CD4-positive, alpha-beta T cell (primary cell): ENCODE results near the gene BOD1. TPM values are rescaled to one million over a fixed set of nuclear protein-coding genes. Genes with fewer than 3 reads are reported as not detected.

Experiments
- ATAC-seq: fragments of 200-7000 bp; cut with Tn5 transposase; one replicate; pipeline ENCODE4 v1.10.0; 2022; ENCODE audit warnings: mild to moderate bottlenecking; ENCODE audit not compliant: poor library complexity
- CTCF ChIA-PET: fragments of 350-600 bp; sonication (Branson Sonifier 250); formaldehyde crosslinking; loops from one replicate; lab custom pipeline; 2021; ENCODE audit warnings: antibody characterized with exemption, inconsistent platforms; lab: Charles Lee
- POLR2A ChIA-PET: fragments of 350-600 bp; sonication (Branson Sonifier 250); formaldehyde crosslinking; loops from one replicate; lab custom pipeline; 2021; ENCODE audit warnings: antibody characterized with exemption, inconsistent platforms; lab: Charles Lee
- DNase-seq, 14 experiments: peaks; one replicate each; pipeline ENCODE4 v3.0.0-alpha.2; 2013 to 2020; ENCODE audit warnings: mixed read lengths in 2 of 14
- H3K27ac ChIP-seq, 2 donors: one replicate each; pipeline versions ENCODE4 v1.5.1 to v1.7.0; 2013; ENCODE audit warnings: low read length in 2 of 2, low read depth in 1 of 2, mild to moderate bottlenecking in 1 of 2
- H3K27me3 ChIP-seq, 2 experiments: 1 replicate in 1 of 2; 2 replicates in 1 of 2; pipeline versions ENCODE4 v1.6.1 to v1.7.0; 2013; ENCODE audit warnings: low read length in 2 of 2, control low read depth in 1 of 2, mild to moderate bottlenecking in 1 of 2, moderate library complexity in 1 of 2; ENCODE audit not compliant: insufficient read depth in 2 of 2, control insufficient read depth in 1 of 2
- H3K36me3 ChIP-seq: one replicate; pipeline ENCODE4 v1.6.1; 2013; ENCODE audit warnings: low read length, control low read depth; ENCODE audit not compliant: insufficient read depth
- H3K4me1 ChIP-seq: one replicate; pipeline ENCODE4 v1.6.1; 2013; ENCODE audit warnings: low read length, control low read depth; ENCODE audit not compliant: insufficient read depth
- H3K4me3 ChIP-seq: one replicate; pipeline ENCODE4 v1.5.1; 2013; ENCODE audit warnings: mild to moderate bottlenecking, low read length, moderate library complexity
- H3K9me3 ChIP-seq, 2 experiments: 1 replicate in 1 of 2; 2 replicates in 1 of 2; pipeline versions ENCODE4 v1.6.1 to v1.7.0; 2013; ENCODE audit warnings: low read length in 2 of 2, mild to moderate bottlenecking in 2 of 2, control low read depth in 1 of 2, moderate library complexity in 1 of 2; ENCODE audit not compliant: control insufficient read depth in 1 of 2, insufficient read depth in 1 of 2
- H3K27ac Mint-ChIP-seq: one replicate; pipeline ENCODE4 v1.8.0; 2020; ENCODE audit warnings: mixed read lengths
- H3K27me3 Mint-ChIP-seq: one replicate; pipeline ENCODE4 v1.8.0; 2021; ENCODE audit warnings: mixed read lengths
- H3K36me3 Mint-ChIP-seq: one replicate; pipeline ENCODE4 v1.8.0; 2021; ENCODE audit warnings: low read depth, mixed read lengths
- H3K4me1 Mint-ChIP-seq: one replicate; pipeline ENCODE4 v1.8.0; 2021; ENCODE audit warnings: low read depth, mixed read lengths
- H3K4me3 Mint-ChIP-seq: one replicate; pipeline ENCODE4 v1.8.0; 2020; ENCODE audit warnings: mild to moderate bottlenecking, mixed read lengths
- H3K9me3 Mint-ChIP-seq: one replicate; pipeline ENCODE4 v1.8.0; 2020; ENCODE audit warnings: mixed read lengths
- intact Hi-C, 2 experiments: fragments of 100-400 bp; cut with DNase I in 1 of 2; cut with micrococcal nuclease in 1 of 2; formaldehyde crosslinking; loops; one replicate each; pipeline versions ENCODE4 v1.15.1 to v1.9.0; 2023 to 2025; cut with DNase I, micrococcal nuclease
- total RNA-seq, 174 experiments: library from RNA in 2 of 174; stranded (reverse) in 2 of 174; gene quantifications; one replicate each; pipeline ENCODE4 v1.2.3 and lab custom pipeline; 2021 to 2026
- TF ChIP-seq, protein P1 (sequence below): fragments of 200-600 bp; IDR thresholded peaks from one replicate; pipeline ENCODE4 v1.8.0; 2022; ENCODE audit warnings: antibody characterized with exemption, mild to moderate bottlenecking

The BOD1 gene
- total RNA-seq, 2 experiments from 2014 or later = 20.6 to 20.9 TPM

DNA sequence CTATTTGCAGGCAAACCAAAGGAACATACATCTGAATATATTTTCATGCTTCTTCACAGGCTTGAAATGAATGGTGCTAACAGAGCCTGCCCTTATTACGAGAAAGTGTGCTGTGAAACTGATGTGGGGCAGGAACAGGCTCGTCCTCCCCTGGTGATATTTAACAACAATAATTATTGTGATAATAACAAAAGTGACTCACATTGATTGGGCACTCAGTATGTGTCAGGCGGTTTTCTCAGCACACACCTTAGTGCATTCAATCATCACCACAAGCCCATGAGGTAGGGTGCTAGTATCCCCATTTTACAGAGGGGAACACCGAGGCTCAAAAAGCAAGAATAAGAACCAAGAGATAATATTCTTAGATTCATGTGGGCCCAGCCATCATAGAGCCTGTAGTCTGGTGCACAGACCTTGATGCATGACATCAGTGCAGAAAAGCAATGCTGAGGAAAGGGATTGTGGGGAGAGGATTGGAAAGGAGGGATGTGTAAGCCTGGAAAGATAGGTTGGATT, 18.1 kb upstream of the BOD1 start:
- H3K4me3 Mint-ChIP-seq = no peak overlapping the region

DNA sequence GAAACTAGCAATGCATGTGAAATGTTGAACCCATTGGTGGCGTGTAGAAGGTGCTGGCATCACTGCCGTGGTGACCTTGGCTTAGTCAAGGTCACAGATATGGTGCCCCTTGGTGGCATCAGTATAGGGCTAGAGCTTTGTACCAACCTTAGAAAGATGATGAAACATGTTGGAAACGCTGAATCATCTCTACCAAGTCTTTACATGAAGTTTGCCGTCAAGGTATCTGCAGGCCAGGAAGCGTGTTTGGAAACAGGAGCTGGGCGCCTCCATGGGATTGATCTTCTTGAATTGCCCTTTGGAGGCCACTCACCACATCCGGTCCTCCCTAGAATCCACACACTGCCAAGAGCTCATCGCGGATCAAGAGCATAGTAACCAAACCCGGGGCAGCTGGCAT, 16.9 kb upstream of the BOD1 start:
- ChIA-PET CTCF (no interaction called here), POLR2A (no interaction called here)
- Mint-ChIP-seq H3K27me3 (peaks cover 4% of the 10 kb centered on the region), H3K4me1 (no peaks in the 10 kb centered on the region), H3K36me3 (no peaks in the 10 kb centered on the region), H3K27ac (no peak overlapping the region), H3K9me3 (no peaks in the 10 kb centered on the region), H3K4me3 (no peak overlapping the region)
- H3K27me3 ChIP-seq = no peaks in the 10 kb centered on the region
- no peak overlapping the region for H3K27ac ChIP-seq
- intact Hi-C loops = no loop called here
- TF ChIP-seq, protein P1, sequence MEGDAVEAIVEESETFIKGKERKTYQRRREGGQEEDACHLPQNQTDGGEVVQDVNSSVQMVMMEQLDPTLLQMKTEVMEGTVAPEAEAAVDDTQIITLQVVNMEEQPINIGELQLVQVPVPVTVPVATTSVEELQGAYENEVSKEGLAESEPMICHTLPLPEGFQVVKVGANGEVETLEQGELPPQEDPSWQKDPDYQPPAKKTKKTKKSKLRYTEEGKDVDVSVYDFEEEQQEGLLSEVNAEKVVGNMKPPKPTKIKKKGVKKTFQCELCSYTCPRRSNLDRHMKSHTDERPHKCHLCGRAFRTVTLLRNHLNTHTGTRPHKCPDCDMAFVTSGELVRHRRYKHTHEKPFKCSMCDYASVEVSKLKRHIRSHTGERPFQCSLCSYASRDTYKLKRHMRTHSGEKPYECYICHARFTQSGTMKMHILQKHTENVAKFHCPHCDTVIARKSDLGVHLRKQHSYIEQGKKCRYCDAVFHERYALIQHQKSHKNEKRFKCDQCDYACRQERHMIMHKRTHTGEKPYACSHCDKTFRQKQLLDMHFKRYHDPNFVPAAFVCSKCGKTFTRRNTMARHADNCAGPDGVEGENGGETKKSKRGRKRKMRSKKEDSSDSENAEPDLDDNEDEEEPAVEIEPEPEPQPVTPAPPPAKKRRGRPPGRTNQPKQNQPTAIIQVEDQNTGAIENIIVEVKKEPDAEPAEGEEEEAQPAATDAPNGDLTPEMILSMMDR = no peak
- ATAC-seq = no peak
- no peak overlapping the region for H3K4me3 ChIP-seq
- no peaks in the 10 kb centered on the region for H3K4me1 ChIP-seq
- no peaks in the 10 kb centered on the region for H3K36me3 ChIP-seq
- no peak for DNase-seq
- H3K9me3 ChIP-seq = no peaks in the 10 kb centered on the region

More for the DNA sequence above, 18.1 kb upstream of the BOD1 start:
- no peaks in the 10 kb centered on the region for H3K9me3 ChIP-seq
- no peaks in the 10 kb centered on the region for H3K9me3 Mint-ChIP-seq
- no peaks in the 10 kb centered on the region for H3K36me3 Mint-ChIP-seq
- POLR2A ChIA-PET = no interaction called here
- intact Hi-C loops = no loop called here
- H3K27me3 ChIP-seq = no peaks in the 10 kb centered on the region
- H3K4me1 Mint-ChIP-seq = no peaks in the 10 kb centered on the region
- no peak for ATAC-seq
- H3K27ac Mint-ChIP-seq = no peak overlapping the region
- no peak overlapping the region for H3K4me3 ChIP-seq
- H3K4me1 ChIP-seq = no peaks in the 10 kb centered on the region
- TF ChIP-seq, protein P1 = no peak
- peaks cover 4% of the 10 kb centered on the region for H3K27me3 Mint-ChIP-seq
- CTCF ChIA-PET = no interaction called here
- H3K27ac ChIP-seq = no peak overlapping the region
- no peaks in the 10 kb centered on the region for H3K36me3 ChIP-seq
- DNase-seq = no peak

DNA sequence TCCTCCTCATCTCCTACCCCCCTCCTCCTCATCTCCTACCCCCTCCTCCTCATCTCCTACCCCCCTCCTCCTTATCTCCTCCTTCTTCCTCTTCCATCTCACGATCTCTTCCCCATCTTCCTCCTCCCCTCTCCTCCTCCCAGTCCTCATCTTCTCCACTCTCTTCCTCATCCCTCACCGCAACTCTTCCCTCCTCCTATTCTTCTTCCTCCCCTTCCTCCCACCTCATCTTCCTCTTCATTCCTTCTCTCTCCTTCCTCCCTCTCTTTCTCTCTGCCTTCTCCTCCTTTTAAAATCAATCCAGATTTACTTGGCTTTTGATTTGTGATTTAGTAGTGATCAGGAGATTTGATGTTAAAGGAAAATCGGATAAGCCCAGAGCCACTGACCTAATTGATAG, 15.0 kb upstream of the BOD1 start:
- TF ChIP-seq, protein P1 = no peak
- ATAC-seq = no peak

More for the DNA sequence above, 15.0 kb upstream of the BOD1 start:
- Histone ChIP-seq H3K9me3 (no peaks in the 10 kb centered on the region), H3K4me3 (no peak overlapping the region), H3K36me3 (no peaks in the 10 kb centered on the region), H3K27me3 (peaks cover 0 to 4% of the 10 kb centered on the region in 2 experiments), H3K4me1 (no peaks in the 10 kb centered on the region), H3K27ac (no peak overlapping the region)
- intact Hi-C loops = no loop called here
- DNase-seq = no peak
- no peaks in the 10 kb centered on the region for H3K9me3 Mint-ChIP-seq
- CTCF ChIA-PET = no interaction called here
- no peaks in the 10 kb centered on the region for H3K36me3 Mint-ChIP-seq
- H3K27me3 Mint-ChIP-seq = peaks cover 13% of the 10 kb centered on the region
- POLR2A ChIA-PET = no interaction called here
- H3K4me3 Mint-ChIP-seq = no peak overlapping the region
- no peaks in the 10 kb centered on the region for H3K4me1 Mint-ChIP-seq
- no peak overlapping the region for H3K27ac Mint-ChIP-seq
